ENCODE results near the gene STAG3.
"Not testable (repeated sequence)": the region's sequence is repeated elsewhere in the genome, so short reads cannot be mapped to it uniquely, and the experiment has no call there.

The STAG3 gene

GRCh38 chr7:100173806-100174495, 3.8 kb upstream of the STAG3 start:
- DNase-seq: no peak

DNA sequence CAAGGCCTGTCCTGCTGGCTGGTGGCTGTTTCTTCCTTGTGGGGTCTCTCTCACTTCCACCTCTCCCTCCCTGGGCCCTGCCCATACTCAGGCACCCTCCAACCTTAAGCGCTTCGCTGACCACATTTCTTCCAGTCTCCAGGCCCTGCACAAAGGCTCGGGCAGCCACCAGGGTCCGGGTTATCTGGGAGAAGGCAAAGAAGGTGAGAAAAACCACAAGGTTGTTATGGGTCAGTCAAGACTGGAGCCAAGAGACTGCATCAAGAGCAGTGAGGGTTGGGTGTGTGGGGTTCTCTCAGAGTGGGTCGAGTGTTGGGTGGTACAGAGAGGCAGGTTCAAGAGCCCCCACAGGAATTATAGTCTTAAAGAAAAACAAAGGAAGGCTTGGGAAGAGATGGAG, 3.1 kb upstream of the STAG3 start:
- DNase-seq: no peak

DNA sequence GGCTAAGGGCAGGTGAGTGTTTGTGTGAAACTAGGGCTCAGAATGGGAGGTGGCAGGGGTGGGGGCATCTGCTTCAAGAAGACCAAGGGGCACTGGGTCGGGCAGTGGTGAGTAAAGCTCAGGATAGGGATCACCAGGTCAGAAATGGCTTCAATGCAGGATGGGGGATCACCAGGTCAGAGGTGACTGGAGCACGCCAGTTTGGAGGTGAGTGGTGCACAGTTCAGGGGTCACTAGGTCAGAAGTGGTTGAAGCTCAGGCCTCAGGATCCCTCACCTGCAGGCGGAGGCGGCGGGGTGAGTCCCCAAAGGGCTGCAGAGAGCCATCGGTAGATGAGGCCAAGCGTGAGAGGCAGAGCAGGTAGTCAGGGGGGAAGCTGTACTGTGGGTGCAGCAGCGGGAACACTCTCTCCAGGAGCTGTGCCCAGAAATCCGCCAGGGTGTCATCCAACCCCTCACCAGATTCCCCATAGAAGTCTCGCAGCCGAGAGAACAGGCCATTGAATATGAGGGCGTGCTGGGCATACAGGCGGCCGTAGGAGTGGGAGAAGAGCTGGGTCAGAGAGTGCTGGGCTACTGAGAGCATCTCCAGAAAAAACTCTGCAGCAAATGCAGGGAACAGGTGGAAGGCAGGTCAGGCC, 2.3 kb upstream of the STAG3 start:
- DNase-seq: no peak

- no peak for DNase-seq
These were observed 1.3 kb upstream of the STAG3 start for GRCh38 chr7:100176096-100177044.

- DNase-seq: not testable (repeated sequence)
These were observed 2.4 kb downstream of the STAG3 start for GRCh38 chr7:100180084-100180483.

GRCh38 chr7:100182616-100183015, 4.9 kb downstream of the STAG3 start:
- DNase-seq: not testable (repeated sequence)

DNA sequence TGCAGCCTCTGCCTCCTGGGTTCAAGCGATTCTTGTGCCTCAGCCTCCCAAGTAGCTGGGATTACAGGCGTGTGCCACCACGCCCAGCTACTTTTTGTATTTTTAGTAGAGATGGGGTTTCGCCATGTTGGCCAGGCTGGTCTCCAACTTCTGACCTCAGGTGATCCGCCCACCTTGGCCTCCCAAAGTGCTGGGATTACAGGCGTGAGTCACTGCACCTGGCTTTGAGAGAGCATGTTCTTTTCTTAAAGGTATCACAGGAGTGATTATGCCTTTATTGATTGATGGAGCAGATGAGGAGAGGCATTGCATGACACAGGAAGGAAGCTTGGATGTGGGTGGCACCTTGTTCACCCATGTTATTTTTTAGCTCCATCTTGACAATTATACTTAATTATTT, 5.4 kb downstream of the STAG3 start:
- not testable (repeated sequence) for DNase-seq

DNA sequence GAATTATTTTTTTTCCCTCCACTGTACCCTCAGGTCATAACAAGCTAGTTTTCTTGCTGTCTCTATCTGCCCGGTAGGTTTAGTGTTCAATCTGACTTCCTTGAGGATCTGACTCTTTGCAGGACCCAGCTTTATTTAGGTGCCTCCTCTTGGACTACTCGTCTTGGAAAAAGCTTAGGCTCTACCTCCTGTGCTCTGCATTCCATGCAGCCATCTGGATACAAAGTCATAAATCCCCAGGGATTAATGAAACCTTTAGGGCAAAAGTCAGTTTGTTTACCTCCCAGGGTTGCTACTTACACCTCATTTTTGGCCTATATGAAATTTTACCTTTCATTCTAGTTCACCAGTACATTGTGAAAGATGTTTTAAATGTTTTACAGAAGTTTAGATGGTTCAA, 8.0 kb downstream of the STAG3 start:
- no peak for DNase-seq

- DNase-seq: no peak
These were observed 11.3 kb downstream of the STAG3 start for GRCh38 chr7:100189061-100189460.

- DNase-seq: no peak
These were observed 12.5 kb downstream of the STAG3 start for GRCh38 chr7:100190048-100190711.

- no peak for DNase-seq
These were observed 14.1 kb downstream of the STAG3 start for GRCh38 chr7:100191775-100192174.

GRCh38 chr7:100192281-100192862, 14.7 kb downstream of the STAG3 start:
- not testable (repeated sequence) for DNase-seq

GRCh38 chr7:100192969-100193368, 15.3 kb downstream of the STAG3 start:
- no peak for DNase-seq

- DNase-seq: no peak
These were observed 17.5 kb downstream of the STAG3 start for GRCh38 chr7:100195222-100195621.

DNA sequence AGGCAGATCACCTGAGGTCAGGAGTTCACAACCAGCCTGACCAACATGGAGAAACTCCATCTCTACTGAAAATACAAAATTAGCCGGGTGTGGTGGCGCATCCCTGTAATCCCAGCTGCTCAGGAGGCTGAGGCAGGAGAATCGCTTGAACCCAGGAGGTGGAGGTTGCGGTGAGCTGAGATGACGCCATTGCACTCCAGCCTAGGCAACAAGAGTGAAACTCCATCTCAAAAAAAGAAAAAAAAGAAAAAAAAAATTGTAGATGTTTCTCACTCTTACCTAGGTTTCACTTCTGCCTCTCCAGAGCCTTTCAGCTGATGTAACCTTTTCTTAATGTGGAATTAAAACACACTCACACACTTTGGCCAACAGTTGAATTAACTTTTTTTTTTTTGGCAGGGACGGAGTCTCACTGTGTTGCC, 18.2 kb downstream of the STAG3 start:
- DNase-seq: not testable (repeated sequence)

DNA sequence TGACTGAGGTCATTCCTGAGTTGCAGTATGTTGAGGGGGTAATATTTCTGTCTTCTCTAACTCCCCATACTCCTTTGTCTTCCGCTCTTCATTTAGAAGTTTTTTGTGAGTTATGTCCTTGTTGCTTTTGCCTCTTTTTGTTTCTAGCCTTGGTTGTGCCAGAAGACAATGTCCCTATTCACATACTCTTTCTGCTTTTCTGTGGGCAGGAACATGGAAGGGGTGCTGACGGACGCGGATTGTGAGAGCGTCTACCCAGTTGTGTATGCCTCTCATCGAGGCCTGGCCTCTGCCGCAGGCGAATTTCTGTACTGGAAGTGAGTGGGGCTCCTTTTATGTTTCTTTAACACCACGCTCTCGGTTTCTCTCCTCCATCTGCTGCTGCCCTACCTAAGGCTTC, 20.5 kb downstream of the STAG3 start:
- DNase-seq: no peak

- no peak for DNase-seq
These were observed 23.0 kb downstream of the STAG3 start for GRCh38 chr7:100200693-100201092.

DNA sequence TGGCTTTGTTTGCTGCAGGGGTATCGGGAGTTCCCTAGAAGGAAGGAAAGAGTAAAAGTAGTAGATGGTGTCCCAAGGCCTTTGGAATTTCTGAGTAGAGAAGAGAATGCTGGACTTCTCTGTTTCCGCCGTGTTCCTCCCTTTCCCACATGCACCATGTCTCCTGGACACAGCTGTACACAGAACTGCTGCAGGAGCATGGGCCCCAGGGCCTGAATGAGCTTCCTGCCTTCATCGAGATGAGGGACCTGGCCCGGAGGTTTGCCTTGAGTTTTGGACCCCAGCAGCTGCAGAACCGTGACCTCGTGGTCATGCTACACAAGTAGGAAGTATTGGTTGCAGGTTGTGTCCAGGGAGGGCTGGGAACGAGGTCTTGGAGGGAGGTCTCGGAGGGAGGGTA, 26.7 kb downstream of the STAG3 start:
- DNase-seq: no peak

GRCh38 chr7:100208911-100209408, 31.2 kb downstream of the STAG3 start:
- DNase-seq: no peak

DNA sequence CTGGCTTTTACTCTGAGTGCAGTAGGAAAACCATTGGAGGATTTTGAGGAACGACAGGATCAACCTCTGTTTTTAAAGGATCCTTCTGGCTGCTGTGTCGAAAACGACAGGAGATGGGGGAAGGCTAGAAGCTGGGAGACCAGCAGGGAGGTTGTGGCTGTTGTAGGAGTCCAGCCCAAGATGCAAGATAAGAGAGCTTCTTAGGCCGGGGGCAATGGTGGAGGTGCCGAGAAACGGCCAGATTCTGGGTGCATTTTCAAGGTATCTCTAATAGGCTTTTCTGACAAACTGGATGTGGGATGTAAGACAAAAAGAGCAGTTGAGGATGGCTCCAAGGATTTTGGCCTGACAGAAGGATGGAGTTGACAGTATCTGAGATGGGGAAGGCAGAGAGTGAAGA, 31.8 kb downstream of the STAG3 start:
- no peak for DNase-seq

GRCh38 chr7:100210805-100211204, 33.1 kb downstream of the STAG3 start:
- DNase-seq: no peak

DNA sequence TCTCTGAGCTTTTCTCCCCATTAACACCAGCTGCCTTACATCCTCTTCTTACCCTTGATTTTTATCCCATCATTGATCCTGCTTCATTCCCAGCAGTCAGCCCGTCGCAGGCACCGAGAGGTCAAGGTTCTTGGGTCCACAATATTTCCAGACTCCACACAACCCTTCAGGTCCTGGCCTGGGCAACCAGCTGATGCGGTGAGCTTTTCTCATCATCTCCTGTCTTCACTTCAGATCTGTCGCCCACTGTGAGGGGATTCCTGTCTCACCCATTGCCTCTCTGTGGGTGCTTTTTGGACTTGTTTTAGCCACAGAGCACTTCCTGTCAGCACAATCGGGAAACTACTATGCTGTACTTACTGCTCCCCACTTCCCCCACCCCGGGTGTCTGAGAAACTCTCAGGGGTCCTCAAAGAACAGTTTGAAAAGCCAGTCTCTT, 33.6 kb downstream of the STAG3 start:
- no peak for DNase-seq
